ENCODE results near the gene ECD.

DNA sequence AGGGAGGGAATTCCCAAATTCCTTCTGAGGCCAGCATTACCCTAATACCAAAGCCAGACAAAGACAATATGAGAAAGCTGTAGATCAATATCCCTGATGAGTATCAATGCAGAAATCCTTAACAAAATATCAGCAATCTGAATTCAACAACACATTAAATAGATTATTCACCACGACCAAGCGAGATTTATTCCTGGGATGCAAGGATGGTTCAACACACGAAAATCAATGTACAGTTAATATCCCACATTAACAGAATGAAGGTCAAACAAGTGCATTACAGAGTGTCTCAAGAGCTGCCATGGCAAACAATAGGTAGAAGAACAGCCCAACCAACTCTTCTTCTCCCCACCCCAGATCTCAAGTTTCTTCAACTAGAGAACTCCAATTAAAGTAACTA, 6.1 kb downstream of the ECD start:
- TF ChIP-seq SUZ12 (IDR thresholded peaks at IDR 0.05; ENCODE audit: extremely low read depth, insufficient read depth, insufficient read length) (no peak), ZNF274 (IDR thresholded peaks at IDR 0.05; ENCODE audit: low read depth, low read length) (no peak)

Measured in NT2/D1 (cell line).